ENCODE measurements around the gene CLEC18C.
"Not testable (repeated sequence)": the region's sequence is repeated elsewhere in the genome, so short reads cannot be mapped to it uniquely, and the experiment has no call there.

CLEC18C gene

GRCh38 chr16:70159355-70160348 lies 13.9 kb upstream of the CLEC18C start:
- no peak for DNase-seq

- no peak for DNase-seq
Measured at GRCh38 chr16:70160388-70160787, 13.2 kb upstream of the CLEC18C start.

- DNase-seq: no peak
Measured at GRCh38 chr16:70160821-70161220, 12.8 kb upstream of the CLEC18C start.

GRCh38 chr16:70161350-70161749 lies 12.2 kb upstream of the CLEC18C start:
- no peak for DNase-seq

- DNase-seq: no peak
Measured at GRCh38 chr16:70162041-70162451, 11.5 kb upstream of the CLEC18C start.

- no peak for DNase-seq
Measured at GRCh38 chr16:70163596-70163995, 10.0 kb upstream of the CLEC18C start.

- DNase-seq: not testable (repeated sequence)
Measured at GRCh38 chr16:70166688-70167087, 6.9 kb upstream of the CLEC18C start.

GRCh38 chr16:70173916-70174315 lies 329 bp downstream of the CLEC18C start:
- not testable (repeated sequence) for DNase-seq

GRCh38 chr16:70174387-70174932 lies 873 bp downstream of the CLEC18C start:
- not testable (repeated sequence) for DNase-seq

- DNase-seq: not testable (repeated sequence)
Measured at GRCh38 chr16:70187858-70188607, 14.4 kb downstream of the CLEC18C start.

- DNase-seq: not testable (repeated sequence)
Measured at GRCh38 chr16:70188608-70188915, 15.0 kb downstream of the CLEC18C start.

GRCh38 chr16:70190574-70190973 lies 17.0 kb downstream of the CLEC18C start:
- DNase-seq: not testable (repeated sequence)

- DNase-seq: not testable (repeated sequence)
Measured at GRCh38 chr16:70196683-70197300, 23.2 kb downstream of the CLEC18C start.

GRCh38 chr16:70197611-70198010 lies 24.0 kb downstream of the CLEC18C start:
- not testable (repeated sequence) for DNase-seq

GRCh38 chr16:70198230-70198629 lies 24.6 kb downstream of the CLEC18C start:
- DNase-seq: not testable (repeated sequence)

- not testable (repeated sequence) for DNase-seq
Measured at GRCh38 chr16:70198666-70199065, 25.1 kb downstream of the CLEC18C start.

- DNase-seq: not testable (repeated sequence)
Measured at GRCh38 chr16:70199170-70199569, 25.6 kb downstream of the CLEC18C start.

GRCh38 chr16:70200063-70200462 lies 26.5 kb downstream of the CLEC18C start:
- DNase-seq: not testable (repeated sequence)

- DNase-seq: not testable (repeated sequence)
Measured at GRCh38 chr16:70203508-70203907, 29.9 kb downstream of the CLEC18C start.

- not testable (repeated sequence) for DNase-seq
Measured at GRCh38 chr16:70204010-70204409, 30.4 kb downstream of the CLEC18C start.

GRCh38 chr16:70204668-70205405 lies 31.2 kb downstream of the CLEC18C start:
- not testable (repeated sequence) for DNase-seq

- not testable (repeated sequence) for DNase-seq
Measured at GRCh38 chr16:70206382-70206781, 32.8 kb downstream of the CLEC18C start.
